WTC11 (cell line): ENCODE measurements around the gene ZCCHC10.

ENCODE experiments used
- ATF1 ChIP-seq: sonication (generic); formaldehyde crosslinking; IDR thresholded peaks from 2 replicates; pipeline ENCODE4 v1.8.1; 2023; ENCODE audit warnings: mild to moderate bottlenecking, moderate library complexity, missing genetic modification reagents
- ATF3 ChIP-seq: sonication (generic); formaldehyde crosslinking; conservative IDR thresholded peaks from 2 replicates; pipeline ENCODE4 v1.8.1; 2022; ENCODE audit warnings: mild to moderate bottlenecking, missing genetic modification reagents
- CTCF ChIP-seq: fragments of 200-600 bp; IDR thresholded peaks from 2 replicates; pipeline ENCODE4 v1.8.0; 2022; ENCODE audit warnings: antibody characterized with exemption
- ESRRA ChIP-seq: sonication (generic); formaldehyde crosslinking; IDR thresholded peaks from 2 replicates; pipeline ENCODE4 v1.8.1; 2022; ENCODE audit warnings: mild to moderate bottlenecking, missing genetic modification reagents, borderline replicate concordance
- HMGA2 ChIP-seq: fragments of 250-450 bp; sonication (Bioruptor Pico); IDR thresholded peaks from 2 replicates; pipeline ENCODE4 v1.4.0; 2021; ENCODE audit warnings: mild to moderate bottlenecking, moderate library complexity
- JUN ChIP-seq: sonication (generic); formaldehyde crosslinking; IDR thresholded peaks from 2 replicates; pipeline ENCODE4 v1.8.0; 2023; ENCODE audit warnings: mild to moderate bottlenecking, missing genetic modification reagents
- RELA ChIP-seq: sonication (generic); formaldehyde crosslinking; IDR thresholded peaks from 2 replicates; pipeline ENCODE4 v1.8.1; 2022; ENCODE audit warnings: missing genetic modification reagents, mild to moderate bottlenecking, borderline replicate concordance
- ZNF121 ChIP-seq: sonication (generic); formaldehyde crosslinking; IDR thresholded peaks from 2 replicates; pipeline ENCODE4 v1.8.0; 2023; ENCODE audit warnings: missing genetic modification reagents
- ZNF219 ChIP-seq: sonication (generic); formaldehyde crosslinking; IDR thresholded peaks from 2 replicates; pipeline ENCODE4 v1.8.0; 2023; ENCODE audit warnings: missing genetic modification reagents, mild to moderate bottlenecking, borderline replicate concordance
- ZNF671 ChIP-seq: fragments of 250-450 bp; sonication (Bioruptor Pico); IDR thresholded peaks from 2 replicates; pipeline ENCODE4 v1.8.0; 2021; ENCODE audit warnings: mild to moderate bottlenecking
- TF ChIP-seq, protein P1 (sequence below): sonication (generic); formaldehyde crosslinking; IDR thresholded peaks from 2 replicates; pipeline ENCODE4 v1.8.1; 2023; ENCODE audit warnings: mild to moderate bottlenecking, missing genetic modification reagents
- TF ChIP-seq, protein P2 (sequence below): sonication (generic); formaldehyde crosslinking; IDR thresholded peaks from 2 replicates; pipeline ENCODE4 v1.8.1; 2023; ENCODE audit warnings: mild to moderate bottlenecking, missing genetic modification reagents, moderate library complexity
- TF ChIP-seq, protein P3 (sequence below): sonication (generic); formaldehyde crosslinking; IDR thresholded peaks from 2 replicates; pipeline ENCODE4 v1.8.1; 2023; ENCODE audit warnings: mild to moderate bottlenecking, missing genetic modification reagents, moderate library complexity
- TF ChIP-seq, protein P4 (sequence below): sonication (generic); formaldehyde crosslinking; IDR thresholded peaks from 2 replicates; pipeline ENCODE4 v1.8.0; 2022; ENCODE audit warnings: mild to moderate bottlenecking, missing genetic modification reagents

DNA sequence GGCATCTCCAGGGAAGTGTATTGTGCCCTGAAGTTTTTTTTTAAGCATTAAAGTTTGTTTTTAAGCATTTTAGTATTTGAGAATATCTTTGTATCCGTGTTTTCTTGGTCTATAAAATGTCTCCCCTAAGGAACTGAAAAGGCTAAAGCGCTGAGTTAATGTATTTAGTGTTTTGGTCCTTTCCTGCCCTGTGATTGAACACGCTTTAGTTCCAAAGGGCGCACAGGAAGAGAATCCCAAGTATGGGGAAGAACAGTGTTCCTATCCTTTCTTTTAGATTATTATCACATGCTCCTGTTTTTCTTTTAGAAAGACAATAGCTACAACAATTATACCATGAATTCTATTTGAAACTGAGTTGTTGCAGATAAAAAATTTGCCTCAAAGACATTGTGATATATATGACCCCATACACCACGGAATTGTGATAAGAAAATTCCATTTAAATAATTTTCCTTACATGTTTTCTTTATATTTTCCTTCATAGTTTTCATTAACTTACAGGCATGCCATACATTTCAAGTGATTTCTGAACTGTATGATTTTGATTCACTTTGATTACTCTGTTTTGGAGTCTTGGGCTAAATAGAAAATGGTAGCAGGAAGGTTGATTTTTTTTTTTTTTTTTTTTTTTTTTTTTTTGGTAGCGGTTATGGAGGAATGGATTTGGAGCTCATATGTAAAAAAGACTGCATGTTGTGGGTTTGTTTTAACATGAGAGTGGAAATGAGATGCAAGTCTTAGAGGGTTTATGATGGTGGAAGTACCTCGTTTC lies 28.5 kb upstream of the ZCCHC10 start:
- no peak for TF ChIP-seq CTCF
- TF ChIP-seq, protein P1, sequence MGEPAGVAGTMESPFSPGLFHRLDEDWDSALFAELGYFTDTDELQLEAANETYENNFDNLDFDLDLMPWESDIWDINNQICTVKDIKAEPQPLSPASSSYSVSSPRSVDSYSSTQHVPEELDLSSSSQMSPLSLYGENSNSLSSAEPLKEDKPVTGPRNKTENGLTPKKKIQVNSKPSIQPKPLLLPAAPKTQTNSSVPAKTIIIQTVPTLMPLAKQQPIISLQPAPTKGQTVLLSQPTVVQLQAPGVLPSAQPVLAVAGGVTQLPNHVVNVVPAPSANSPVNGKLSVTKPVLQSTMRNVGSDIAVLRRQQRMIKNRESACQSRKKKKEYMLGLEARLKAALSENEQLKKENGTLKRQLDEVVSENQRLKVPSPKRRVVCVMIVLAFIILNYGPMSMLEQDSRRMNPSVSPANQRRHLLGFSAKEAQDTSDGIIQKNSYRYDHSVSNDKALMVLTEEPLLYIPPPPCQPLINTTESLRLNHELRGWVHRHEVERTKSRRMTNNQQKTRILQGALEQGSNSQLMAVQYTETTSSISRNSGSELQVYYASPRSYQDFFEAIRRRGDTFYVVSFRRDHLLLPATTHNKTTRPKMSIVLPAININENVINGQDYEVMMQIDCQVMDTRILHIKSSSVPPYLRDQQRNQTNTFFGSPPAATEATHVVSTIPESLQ (CRISPR knock-in tag), result no peak
- TF ChIP-seq HMGA2, result no peak
- no peak for TF ChIP-seq JUN (CRISPR knock-in tag)
- TF ChIP-seq, protein P2, sequence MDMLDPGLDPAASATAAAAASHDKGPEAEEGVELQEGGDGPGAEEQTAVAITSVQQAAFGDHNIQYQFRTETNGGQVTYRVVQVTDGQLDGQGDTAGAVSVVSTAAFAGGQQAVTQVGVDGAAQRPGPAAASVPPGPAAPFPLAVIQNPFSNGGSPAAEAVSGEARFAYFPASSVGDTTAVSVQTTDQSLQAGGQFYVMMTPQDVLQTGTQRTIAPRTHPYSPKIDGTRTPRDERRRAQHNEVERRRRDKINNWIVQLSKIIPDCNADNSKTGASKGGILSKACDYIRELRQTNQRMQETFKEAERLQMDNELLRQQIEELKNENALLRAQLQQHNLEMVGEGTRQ (CRISPR knock-in tag), result no peak
- TF ChIP-seq ATF3, result no peak
- TF ChIP-seq ESRRA (CRISPR knock-in tag), result no peak
- TF ChIP-seq ZNF121 (CRISPR knock-in tag), result no peak
- TF ChIP-seq ZNF671, result no peak
- TF ChIP-seq ATF1 (CRISPR knock-in tag), result no peak
- no peak for TF ChIP-seq RELA
- TF ChIP-seq, protein P3, sequence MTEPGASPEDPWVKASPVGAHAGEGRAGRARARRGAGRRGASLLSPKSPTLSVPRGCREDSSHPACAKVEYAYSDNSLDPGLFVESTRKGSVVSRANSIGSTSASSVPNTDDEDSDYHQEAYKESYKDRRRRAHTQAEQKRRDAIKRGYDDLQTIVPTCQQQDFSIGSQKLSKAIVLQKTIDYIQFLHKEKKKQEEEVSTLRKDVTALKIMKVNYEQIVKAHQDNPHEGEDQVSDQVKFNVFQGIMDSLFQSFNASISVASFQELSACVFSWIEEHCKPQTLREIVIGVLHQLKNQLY (CRISPR knock-in tag), result no peak
- TF ChIP-seq, protein P4, sequence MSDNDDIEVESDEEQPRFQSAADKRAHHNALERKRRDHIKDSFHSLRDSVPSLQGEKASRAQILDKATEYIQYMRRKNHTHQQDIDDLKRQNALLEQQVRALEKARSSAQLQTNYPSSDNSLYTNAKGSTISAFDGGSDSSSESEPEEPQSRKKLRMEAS, result no peak
- no peak for TF ChIP-seq ZNF219 (CRISPR knock-in tag)
